ENCODE results near the gene BTBD7.

Gene BTBD7

DNA sequence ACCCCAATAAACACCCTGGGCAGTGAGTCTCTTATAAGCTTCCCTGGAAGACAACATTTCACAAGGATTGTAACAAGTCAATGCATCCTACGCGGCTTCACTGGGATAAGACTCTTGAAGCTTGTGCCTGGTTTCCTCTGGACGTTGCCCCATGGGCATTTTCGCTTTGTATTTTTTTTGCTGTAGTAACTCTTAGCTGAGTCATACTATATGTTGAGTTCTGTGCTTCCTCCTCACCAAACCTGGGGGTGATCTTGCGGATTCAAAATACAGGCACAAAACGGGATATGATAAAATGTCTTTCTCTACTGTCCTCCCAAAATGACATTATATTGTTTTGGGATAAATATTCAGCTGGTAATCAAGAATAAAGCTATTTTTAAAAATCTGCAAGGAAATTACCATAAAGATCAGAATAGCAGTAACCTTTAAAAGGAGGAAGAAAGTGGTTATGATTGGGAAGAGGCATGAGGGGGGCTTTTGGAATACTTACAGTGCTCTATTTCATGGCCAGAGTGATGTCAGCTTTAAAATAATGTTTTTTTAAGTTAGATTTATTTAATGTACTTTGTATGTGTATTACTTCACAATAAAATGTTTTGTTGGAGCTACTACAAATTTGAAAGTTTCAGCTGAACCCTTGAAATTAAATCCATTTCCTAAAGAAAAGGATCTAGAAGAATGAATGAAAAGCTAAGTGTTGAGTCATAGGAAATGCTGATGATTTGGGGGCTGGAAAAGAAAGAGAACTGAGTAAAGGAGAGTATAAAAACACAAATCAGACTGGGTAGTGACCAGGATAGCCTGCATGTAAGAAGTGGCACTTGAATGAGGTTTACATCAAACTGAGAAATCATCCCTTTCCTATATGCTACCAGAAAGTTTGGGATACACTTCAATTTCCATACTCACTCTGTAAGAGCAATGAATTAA lies 14.7 kb downstream of the BTBD7 start:
- TF ChIP-seq, protein P1, sequence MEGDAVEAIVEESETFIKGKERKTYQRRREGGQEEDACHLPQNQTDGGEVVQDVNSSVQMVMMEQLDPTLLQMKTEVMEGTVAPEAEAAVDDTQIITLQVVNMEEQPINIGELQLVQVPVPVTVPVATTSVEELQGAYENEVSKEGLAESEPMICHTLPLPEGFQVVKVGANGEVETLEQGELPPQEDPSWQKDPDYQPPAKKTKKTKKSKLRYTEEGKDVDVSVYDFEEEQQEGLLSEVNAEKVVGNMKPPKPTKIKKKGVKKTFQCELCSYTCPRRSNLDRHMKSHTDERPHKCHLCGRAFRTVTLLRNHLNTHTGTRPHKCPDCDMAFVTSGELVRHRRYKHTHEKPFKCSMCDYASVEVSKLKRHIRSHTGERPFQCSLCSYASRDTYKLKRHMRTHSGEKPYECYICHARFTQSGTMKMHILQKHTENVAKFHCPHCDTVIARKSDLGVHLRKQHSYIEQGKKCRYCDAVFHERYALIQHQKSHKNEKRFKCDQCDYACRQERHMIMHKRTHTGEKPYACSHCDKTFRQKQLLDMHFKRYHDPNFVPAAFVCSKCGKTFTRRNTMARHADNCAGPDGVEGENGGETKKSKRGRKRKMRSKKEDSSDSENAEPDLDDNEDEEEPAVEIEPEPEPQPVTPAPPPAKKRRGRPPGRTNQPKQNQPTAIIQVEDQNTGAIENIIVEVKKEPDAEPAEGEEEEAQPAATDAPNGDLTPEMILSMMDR (IDR thresholded peaks at IDR 0.05; ENCODE audit: extremely low read depth, missing control alignments): no peak
- DNase-seq (ENCODE audit: low spot score): no peak

DNA sequence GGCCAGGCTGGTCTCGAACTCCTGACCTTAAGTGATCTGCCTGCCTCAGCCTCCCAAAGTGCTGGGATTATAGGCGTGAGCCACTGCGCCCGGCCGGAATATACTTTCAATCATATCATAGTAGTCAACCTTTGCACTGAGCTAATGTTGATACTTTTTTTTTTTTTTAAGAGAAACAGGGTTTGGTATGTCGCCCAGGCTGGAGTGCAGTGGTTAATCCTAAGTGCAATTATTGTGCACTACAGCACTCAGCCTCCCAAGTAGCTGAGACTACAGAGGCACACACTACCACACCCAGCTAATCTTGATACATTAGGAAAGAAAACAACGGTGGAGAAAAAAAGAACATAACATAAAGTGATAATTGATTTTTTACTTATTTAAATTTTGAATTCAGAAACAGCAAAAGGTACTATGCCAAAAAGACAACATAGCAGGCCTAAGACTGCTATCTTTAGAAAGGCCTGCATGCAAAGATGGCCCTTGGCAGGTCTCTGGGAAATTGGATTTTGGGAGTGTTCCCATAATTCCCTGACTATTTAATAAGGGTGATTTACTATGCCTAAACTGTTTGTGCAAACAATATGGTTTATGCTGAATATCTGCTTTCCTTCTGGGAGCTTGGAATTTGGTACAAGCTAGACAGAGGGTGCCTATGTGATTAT lies 15.5 kb downstream of the BTBD7 start:
- DNase-seq (ENCODE audit: low spot score): no peak
- TF ChIP-seq, protein P1 (IDR thresholded peaks at IDR 0.05; ENCODE audit: extremely low read depth, missing control alignments): no peak

DNA sequence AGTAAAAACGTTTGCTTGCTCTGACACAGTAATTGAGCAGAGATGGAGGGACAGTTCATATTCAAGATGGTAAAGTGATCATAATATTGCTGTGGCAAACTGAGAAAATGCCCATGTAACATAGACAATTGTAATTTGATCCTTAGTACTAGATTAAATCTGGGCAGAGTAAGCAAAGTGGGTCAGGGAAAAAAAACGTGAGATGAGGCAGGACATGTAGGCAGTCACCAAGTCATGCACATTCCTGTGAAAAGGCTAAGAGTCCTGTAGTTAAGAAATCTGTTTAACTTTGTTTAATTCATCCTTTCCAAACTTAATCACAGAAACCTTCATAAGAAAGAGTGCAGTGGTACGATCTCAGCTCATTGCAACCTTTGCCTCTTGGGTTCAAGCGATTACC lies 16.1 kb downstream of the BTBD7 start:
- TF ChIP-seq, protein P1 (IDR thresholded peaks at IDR 0.05; ENCODE audit: extremely low read depth, missing control alignments): no peak
- DNase-seq (ENCODE audit: low spot score): no peak

DNA sequence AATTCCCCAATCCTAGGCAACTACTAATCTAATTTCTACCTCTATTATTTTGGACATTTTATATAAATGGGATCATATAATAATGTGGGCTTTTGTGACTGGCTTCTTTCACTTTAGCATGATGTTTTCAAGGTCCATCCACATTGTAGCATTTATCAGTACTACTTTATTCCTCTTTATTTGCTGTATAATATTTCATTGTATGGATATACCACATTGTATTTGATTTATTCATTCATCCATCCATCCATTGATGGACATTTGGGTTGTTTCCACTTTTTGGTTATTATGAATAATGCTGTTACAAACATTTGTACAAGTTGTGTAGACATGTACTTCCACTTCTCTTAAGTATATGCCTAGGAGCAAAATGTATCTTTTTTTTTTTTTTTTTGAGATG lies 17.3 kb downstream of the BTBD7 start:
- TF ChIP-seq, protein P1 (IDR thresholded peaks at IDR 0.05; ENCODE audit: extremely low read depth, missing control alignments): no peak

DNA sequence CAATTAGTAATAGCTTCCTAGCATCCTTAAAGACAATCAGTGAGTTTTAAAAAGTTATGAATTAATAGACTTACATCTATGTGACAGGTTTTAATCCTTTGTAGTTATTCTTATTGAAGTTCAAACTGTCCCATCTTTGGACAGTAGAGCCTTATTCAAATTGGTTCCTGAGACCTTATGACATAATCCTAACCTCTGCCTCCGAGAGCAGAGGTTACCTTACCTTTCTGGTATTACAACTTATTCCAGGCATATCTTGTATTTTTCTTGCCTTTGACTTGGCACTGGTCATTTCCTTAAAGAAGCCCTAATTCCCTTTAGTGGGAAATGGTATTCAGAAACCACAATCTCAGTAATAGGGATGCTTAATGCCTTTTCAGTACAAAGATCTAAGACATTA lies 21.8 kb downstream of the BTBD7 start:
- TF ChIP-seq, protein P1 (IDR thresholded peaks at IDR 0.05; ENCODE audit: extremely low read depth, missing control alignments): no peak
- no peak for DNase-seq (ENCODE audit: low spot score)

More for the DNA sequence above, 17.3 kb downstream of the BTBD7 start:
- no peak for DNase-seq (ENCODE audit: low spot score)

DNA sequence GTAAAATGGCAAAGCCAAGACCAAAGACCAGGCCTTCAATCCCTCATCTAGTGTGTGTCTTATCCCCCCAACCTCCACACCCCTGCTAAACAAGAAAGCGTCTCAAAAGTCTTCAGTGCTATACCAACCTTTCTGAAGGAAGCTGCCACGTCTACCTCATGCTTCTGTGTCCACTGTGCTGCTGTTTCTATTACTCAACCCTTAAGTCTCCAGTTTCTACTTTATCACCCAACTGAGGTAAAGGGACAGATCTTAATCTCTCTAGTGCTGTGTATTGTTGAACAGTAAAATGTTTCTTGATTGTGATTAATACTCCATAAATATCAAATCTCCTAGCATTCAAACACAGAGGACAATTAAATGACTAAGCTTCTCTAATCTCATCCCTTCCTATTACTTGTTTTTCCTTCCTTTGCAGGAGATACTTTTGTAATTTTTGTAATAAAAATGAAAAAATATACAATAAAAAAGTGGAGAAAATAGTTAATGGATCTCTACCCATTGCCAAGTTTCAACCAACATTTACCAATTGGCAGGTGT lies 23.3 kb downstream of the BTBD7 start:
- TF ChIP-seq, protein P1 (IDR thresholded peaks at IDR 0.05; ENCODE audit: extremely low read depth, missing control alignments): no peak
- DNase-seq (ENCODE audit: low spot score): no peak

Data from GM20000 (cell line).